Lower leg skin (tissue), 4 donors: ENCODE data around the gene AQP2. TPM values are rescaled to one million over a fixed set of nuclear protein-coding genes. Genes with fewer than 3 reads are reported as not detected.

Experiments
- DNase-seq, 2 donors: peaks; one replicate each; pipeline ENCODE4 v3.0.0-alpha.2; 2019; ENCODE audit warnings: low spot score in 2 of 2
- H3K4me3 ChIP-seq: fragments of 200-600 bp; sonication (generic); 2 replicates; pipeline ENCODE4 v1.5.1; 2017; ENCODE audit warnings: mild to moderate bottlenecking, low read depth; ENCODE audit not compliant: poor library complexity, severe bottlenecking
- POLR2A ChIP-seq, 2 donors: fragments of 450-650 bp; IDR thresholded peaks; one replicate each; pipeline ENCODE4 v1.6.1; 2016 to 2017; ENCODE audit warnings: antibody characterized with exemption in 2 of 2, mild to moderate bottlenecking in 1 of 2, moderate library complexity in 1 of 2
- WGBS, 2 donors: methylation state at CpG; one replicate each; pipeline ENCODE4 v1.1.5; 2018; 5-methylcytosine and 5-hydroxymethylcytosine counted together
- intact Hi-C: fragments of 100-400 bp; cut with DNase I; formaldehyde crosslinking; loops from one replicate; pipeline ENCODE4 v1.15.0; 2023; ENCODE audit warnings: low total_unique reads
- total RNA-seq, 4 donors: library from RNA; depleted of rRNA; stranded (reverse); fragments of >200 nt; gene quantifications; one replicate each; pipeline ENCODE4 v1.1.0, GENCODE V29; 2016
- TF ChIP-seq, protein P1 (sequence below), 3 donors: fragments of 450-650 bp; IDR thresholded peaks; one replicate each; pipeline ENCODE4 v1.5.1; 2016; ENCODE audit warnings: antibody characterized with exemption in 3 of 3, mild to moderate bottlenecking in 3 of 3, moderate library complexity in 2 of 3

Gene AQP2
- total RNA-seq, 4 donors from 2014 or later, result 0.36 TPM; not detected in 3

DNA sequence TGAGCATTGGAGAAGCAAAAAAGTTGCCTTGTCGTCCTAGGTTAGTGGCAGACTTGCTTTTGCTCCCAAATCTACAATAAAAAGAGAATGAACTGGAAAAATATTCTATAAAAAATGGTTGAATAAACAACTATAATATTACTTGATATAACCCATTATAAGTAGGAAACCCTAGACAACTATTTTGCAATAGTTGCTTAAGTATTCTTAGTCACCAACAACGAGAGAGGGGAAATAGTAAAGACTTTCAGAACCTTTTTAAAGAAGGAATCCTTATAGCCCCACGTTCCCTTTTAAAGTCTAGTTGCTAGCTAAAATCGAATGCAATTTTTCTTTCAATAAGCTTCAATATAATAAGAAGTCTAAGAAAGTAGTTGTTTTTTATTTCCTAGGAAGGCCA lies 39.7 kb downstream of the AQP2 start:
- WGBS, 2 donors, result 80 to 92% methylated on average over 4 of the region's 4 CpGs
- intact Hi-C loops, result no loop called here
- no peak overlapping the region for H3K4me3 ChIP-seq
- TF ChIP-seq POLR2A (IDR thresholded peaks at IDR 0.05), result no peak
- no peak for DNase-seq

DNA sequence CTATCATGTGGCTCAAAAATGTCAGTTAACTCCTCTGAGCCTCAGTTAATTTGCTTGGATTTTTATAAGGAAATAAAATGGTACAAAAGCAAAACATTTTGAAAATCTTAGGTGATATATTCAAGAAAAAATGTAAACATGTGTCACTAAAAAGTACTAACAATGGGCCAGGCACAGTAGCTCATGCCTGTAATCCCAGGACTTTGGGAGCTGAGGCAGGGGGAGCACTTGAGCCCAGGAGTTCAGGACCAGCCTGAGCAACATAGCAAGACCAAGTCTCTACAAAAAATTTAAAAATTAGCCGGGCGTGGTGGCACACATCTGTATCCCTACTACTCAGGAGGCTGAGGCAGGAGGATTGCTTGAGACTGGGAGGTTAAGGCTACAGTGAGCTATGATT lies 47.9 kb downstream of the AQP2 start:
- no peak for DNase-seq
- intact Hi-C loops, result no loop called here
- no peak overlapping the region for H3K4me3 ChIP-seq
- 81 to 91% methylated on average over 2 of the region's 2 CpGs for WGBS, 2 donors
- no peak for TF ChIP-seq POLR2A (IDR thresholded peaks at IDR 0.05)
- TF ChIP-seq, protein P1, sequence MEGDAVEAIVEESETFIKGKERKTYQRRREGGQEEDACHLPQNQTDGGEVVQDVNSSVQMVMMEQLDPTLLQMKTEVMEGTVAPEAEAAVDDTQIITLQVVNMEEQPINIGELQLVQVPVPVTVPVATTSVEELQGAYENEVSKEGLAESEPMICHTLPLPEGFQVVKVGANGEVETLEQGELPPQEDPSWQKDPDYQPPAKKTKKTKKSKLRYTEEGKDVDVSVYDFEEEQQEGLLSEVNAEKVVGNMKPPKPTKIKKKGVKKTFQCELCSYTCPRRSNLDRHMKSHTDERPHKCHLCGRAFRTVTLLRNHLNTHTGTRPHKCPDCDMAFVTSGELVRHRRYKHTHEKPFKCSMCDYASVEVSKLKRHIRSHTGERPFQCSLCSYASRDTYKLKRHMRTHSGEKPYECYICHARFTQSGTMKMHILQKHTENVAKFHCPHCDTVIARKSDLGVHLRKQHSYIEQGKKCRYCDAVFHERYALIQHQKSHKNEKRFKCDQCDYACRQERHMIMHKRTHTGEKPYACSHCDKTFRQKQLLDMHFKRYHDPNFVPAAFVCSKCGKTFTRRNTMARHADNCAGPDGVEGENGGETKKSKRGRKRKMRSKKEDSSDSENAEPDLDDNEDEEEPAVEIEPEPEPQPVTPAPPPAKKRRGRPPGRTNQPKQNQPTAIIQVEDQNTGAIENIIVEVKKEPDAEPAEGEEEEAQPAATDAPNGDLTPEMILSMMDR (IDR thresholded peaks at IDR 0.05), result no peak

- DNase-seq, result no peak
- no peak overlapping the region for H3K4me3 ChIP-seq
- 85 to 87% methylated on average over 2 of the region's 2 CpGs for WGBS, 2 donors
- intact Hi-C loops, result no loop called here
- no peak for TF ChIP-seq POLR2A (IDR thresholded peaks at IDR 0.05)
- TF ChIP-seq, protein P1 (IDR thresholded peaks at IDR 0.05), result no peak
Observed at GRCh38 chr12:50003595-50003994, 53.1 kb downstream of the AQP2 start.

- TF ChIP-seq, protein P1 (IDR thresholded peaks at IDR 0.05), result no peak
- TF ChIP-seq POLR2A (IDR thresholded peaks at IDR 0.05), result no peak
- no peak overlapping the region for H3K4me3 ChIP-seq
- intact Hi-C loops, result no loop called here
- no peak for DNase-seq
Observed at GRCh38 chr12:50004696-50005095, 54.2 kb downstream of the AQP2 start.

DNA sequence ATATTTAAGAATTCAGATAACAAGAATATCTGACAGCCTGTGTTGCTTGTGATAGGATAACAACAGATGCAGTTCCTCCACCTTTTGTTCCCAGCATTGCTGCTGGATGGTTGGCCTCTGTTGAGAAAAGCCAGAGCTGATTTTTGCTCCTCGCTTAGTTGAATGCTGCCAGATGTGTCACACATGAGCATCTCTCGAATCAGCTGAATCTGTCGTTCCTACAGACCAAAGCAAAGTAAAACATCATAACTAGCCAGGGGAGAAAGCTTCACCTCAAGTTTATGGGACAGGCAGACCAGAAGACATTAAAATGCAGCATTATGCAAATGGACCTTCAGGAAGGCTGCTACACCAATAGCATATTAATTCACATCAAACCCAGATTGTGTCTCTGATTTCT lies 54.6 kb downstream of the AQP2 start:
- intact Hi-C loops, result no loop called here
- TF ChIP-seq, protein P1 (IDR thresholded peaks at IDR 0.05), result no peak
- TF ChIP-seq POLR2A (IDR thresholded peaks at IDR 0.05), result no peak
- DNase-seq, result no peak
- 82 to 85% methylated on average over 3 of the region's 3 CpGs for WGBS, 2 donors
- H3K4me3 ChIP-seq, result no peak overlapping the region

GRCh38 chr12:50006280-50006679 lies 55.7 kb downstream of the AQP2 start:
- 90 to 96% methylated on average over 7 of the region's 7 CpGs for WGBS, 2 donors
- H3K4me3 ChIP-seq, result no peak overlapping the region
- intact Hi-C loops, result no loop called here
- DNase-seq, result no peak
- TF ChIP-seq POLR2A (IDR thresholded peaks at IDR 0.05), result no peak
- TF ChIP-seq, protein P1 (IDR thresholded peaks at IDR 0.05), result no peak
